EH (cell line): ENCODE measurements around the gene CD27.
"Not testable (repeated sequence)": the region's sequence is repeated elsewhere in the genome, so short reads cannot be mapped to it uniquely, and the experiment has no call there.

Experiments used
- DNase-seq: peaks from one replicate; pipeline ENCODE4 v3.0.0-alpha.2; 2015; ENCODE audit warnings: low read depth

Gene CD27

DNA sequence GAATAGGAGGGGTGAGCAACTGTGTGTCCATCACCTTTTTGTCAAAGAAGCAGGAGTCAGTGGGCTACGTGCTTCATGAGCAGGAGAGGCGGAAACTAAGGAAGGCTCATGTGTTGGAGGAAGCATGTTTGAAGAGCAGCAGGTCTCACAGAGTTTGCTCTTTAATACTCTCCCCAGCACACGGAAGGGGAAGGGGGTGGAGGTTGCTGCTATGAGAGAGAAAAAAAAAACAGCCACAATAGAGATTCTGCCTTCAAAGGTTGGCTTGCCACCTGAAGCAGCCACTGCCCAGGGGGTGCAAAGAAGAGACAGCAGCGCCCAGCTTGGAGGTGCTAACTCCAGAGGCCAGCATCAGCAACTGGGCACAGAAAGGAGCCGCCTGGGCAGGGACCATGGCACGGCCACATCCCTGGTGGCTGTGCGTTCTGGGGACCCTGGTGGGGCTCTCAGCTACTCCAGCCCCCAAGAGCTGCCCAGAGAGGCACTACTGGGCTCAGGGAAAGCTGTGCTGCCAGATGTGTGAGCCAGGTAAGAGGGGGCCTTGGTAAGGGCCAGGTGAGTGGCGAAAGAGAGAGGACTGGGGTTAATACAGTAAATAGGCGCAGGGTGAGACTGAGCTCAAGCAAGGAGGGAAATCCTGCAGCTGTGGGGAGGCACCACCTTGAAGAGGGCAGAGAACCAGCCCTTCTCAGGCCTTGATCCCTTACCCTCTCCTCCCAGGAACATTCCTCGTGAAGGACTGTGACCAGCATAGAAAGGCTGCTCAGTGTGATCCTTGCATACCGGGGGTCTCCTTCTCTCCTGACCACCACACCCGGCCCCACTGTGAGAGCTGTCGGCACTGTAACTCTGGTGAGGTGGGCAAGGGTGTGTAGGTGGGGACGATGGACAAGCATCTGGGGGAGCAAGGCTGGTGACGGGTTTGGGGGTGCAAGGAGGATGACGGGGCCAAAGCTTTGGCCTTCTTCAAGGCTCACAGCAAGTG is at the start of gene CD27:
CD27 (plus strand) TSS at position 252 of the 985 bp plus-strand sequence; CDS start at position 393, 141 bp downstream.
- no peak for DNase-seq

DNA sequence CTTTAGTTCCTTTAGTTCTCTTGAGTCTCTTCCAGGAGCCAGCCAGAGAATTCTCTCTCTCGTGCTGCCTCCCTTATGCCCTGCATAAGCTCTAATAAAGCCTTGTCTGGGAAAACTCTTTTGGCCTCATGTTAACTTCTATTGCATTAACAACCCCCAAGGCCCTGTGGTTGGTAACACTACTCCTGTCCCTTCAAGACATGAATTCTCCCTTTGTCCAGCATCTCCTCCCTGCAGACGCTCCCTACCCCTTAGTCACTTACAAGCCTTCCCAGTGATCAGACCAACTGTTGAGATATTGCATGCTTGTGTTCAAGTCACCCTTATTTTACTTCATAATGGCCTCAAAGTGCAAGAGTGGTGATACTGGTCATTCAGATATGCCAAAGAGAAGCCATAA is 48.7 kb upstream of the CD27 start:
- DNase-seq = no peak

DNA sequence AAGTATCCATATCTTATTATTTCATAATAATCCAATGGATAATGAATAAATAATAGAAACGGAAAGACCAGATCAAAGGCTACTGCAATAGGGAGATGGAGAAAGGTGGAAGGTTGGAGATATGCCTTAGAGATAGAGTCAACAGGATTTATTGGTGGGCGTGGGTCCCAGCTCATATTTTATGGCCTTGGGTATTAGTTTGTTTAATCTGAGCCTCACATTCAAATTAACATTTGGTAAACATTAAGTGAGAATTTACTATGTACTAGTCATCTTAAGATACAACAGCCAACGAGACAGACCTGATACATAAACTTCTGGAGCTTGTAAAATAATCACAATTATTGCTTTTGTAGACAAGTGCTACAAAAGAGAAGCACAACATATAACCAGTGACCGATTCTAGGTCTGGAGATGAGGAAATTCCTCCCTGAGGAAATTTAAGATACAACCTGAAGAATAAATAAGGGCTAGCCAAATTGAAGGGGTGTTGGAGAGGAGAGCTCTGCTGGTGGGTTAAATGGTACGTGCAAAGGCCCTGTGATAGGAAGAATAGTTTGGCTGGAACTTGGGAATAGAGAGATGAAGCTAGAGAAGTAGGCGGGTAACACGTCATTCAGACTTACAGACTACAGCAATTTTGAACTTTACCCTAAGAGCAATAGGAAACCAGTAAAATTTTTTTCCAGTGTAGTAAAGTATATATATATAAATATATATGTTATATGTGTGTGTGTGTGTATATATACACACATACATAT is 44.7 kb upstream of the CD27 start:
- no peak for DNase-seq

DNA sequence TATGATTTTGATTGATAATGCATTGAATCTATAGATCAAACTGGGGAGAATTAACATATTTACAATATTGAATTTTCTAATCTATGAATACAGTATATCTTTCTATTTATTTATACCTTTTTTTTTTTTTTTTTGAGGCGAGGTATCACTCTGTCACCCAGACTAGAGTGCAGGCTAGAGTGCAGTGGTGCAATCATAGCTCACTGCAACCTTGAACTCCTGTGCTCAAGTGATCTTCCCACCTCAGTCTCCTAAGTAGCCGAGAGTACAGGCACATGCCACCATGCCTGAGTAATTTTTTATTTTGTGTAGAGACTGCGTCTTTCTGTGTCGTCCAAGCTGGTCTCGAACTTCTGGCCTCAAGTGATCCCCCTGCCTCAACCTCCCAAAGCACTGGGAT is 40.4 kb upstream of the CD27 start:
- no peak for DNase-seq

DNA sequence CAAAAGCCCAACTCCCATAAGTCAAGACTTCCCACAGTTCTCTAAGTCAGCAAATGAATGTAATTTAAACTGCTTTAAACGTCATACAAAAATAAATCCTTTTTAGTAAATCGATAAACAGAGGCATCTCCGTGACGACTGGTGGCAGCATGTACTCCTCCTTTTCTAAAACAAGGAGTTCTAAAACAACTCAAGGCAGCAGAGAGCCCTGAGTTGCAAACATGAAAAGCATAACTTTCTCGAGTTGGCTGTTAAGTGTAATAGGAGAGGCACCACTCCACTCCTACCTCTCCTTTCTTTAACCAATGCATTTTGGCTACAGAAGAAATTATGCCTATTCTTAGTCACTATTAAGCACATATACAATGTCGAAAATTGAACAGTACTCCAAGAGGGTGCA is 38.8 kb upstream of the CD27 start:
- DNase-seq = no peak

DNA sequence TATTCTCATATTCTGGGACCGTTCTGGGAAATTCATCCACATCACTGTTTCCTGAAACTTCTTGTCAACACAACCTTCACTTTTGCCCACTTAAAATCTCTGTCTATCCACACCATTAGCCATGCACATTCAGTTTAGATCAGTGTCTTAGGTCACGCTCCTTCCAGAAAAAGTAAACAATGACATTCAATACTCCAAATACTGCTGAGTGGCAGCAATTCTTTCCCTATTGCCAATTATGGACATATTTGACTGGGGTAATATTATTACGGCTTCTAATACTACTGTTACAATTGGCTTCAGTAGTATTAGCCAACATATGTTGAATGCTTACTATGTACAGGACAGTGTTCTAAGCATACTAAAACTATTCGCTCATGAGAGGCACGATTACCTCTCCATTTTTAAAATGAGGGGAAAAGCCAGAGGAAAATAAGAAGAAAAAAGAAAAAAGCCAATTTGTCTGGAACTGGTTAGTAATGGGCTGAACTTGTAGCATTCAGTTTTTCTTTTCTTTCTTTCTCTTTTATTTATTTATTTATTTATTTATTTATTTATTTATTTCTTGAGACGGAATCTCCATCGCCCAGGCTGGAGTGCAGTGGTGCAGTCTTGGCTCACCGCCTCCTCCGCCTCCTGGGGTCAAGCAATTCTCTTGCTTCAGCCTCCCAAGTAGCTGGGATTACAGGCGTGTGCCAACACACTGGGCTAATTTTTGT is 37.4 kb upstream of the CD27 start:
- DNase-seq = no peak

DNA sequence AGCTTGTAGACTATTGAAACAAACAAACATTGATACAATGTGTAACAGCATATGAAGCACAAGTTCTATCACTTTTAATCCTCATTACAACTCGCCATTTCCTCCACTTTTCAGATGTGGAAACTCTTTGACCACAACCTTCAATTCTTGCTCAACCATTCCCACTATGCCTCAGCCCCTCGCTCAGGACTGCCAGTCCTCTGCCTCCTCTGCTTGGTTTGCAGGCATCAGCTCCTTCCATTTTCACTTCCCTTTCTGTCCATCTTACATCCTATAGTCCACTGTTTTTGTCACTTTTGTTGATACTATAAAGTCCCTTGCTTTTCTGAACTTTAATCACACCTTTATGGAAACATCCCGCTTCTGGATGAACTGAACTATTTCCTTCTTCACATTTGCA is 28.2 kb upstream of the CD27 start:
- DNase-seq = no peak

DNA sequence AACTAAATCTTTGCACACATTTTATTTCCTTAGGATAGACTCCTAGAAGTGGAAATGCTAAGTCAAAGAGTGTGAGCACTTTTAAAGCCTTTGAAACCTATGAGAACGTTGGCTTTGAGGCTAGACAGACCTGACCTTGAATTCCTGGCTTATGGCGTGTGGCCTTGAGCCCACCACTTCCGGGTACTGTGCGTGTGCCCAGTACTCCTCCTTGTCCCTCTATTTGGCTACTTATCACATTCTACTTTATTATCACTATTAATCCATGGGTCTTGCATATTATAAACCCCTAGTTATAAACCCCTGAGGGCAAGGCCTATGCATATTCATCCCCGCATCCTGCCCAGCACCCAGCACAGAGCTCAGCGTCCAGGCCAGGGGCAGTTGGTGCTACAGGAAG is 26.0 kb upstream of the CD27 start:
- DNase-seq = no peak

DNA sequence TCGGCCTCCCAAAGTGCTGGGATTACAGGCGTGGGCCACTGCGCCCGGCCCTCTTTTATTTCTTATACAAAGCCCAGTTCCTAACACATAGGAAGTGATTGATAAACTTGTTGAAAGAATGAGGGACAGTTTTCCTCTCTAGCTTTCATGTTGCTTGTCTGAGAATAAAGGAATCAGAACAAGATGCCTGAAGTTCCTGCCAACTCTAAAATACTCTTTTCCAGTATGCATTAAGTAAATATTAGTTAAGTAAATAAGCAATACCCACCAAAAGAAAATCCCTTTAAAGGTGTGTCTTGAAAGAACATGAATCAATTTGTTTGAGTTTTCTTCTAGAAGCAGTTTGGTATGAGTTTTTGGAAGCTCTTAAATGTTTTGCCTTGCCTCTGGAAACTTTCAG is 24.4 kb upstream of the CD27 start:
- no peak for DNase-seq

DNA sequence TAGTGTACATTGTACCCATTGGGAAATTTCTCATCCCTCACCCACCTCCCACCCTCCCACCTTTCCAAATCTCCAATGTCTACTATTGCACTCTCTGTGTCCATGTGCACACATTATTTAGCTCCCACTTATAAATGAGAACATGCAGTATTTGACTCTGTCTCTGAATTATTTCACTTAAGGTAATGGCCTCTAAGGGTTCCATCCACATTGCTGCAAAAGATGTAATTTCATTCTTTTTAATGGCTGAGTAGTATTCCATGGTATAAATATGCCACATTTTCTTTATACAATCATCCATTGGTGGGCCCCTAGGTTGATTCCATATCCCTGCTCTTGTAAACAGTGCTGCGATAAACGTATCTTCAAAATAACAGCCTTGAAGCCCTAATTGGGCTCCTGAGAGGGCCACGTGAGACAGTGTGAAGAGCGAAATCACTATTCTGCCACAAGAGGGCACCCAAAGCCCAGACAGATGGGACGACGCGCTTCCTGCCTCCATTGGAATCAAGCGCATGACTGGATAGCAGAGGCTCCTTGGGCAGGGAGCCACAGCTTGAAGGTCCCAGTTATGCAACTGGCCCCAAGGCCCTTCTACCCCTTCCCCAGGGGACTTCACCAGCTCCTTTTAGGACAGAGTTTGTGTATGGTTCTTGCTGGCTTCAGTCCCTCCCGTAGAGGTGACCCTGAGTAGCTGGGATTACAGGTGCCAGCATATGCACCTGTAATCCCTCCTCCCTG is 21.3 kb upstream of the CD27 start:
- DNase-seq = peak; percentile 93

DNA sequence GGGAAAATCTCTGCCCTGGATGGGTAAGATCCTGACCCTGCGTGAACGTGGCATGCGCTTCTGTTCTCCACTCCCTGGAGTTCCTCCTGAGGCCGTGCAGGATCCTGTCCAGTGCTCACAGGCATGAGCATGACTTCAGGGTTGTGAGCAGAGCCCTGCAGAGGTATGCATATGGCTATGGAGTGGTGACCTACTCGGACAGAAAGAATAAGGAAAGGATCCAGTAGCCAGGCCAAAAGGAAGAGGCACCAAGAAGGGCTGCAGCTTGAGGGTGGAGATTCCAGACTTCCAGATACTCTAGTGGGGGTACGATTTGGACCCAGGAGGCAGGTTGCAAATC is 20.8 kb upstream of the CD27 start:
- no peak for DNase-seq

DNA sequence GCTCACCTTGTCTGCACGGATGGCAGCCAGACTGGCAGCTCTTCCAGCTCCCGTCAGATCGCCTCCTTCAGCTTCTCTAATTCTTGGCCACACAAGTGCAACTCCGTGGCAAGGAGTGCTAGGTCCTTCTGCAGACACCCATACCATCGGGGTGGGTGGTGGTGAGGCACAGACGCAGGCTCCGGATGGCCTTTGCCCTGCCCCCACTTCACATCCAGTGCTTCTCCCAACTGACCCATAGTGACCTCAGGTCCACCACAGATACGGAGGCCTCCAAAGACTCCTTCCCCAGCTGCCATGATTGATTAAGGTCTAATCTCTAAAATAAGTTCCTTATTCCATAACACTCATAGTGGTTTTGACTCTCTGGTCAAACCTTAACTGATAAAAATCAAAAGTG is 19.9 kb upstream of the CD27 start:
- DNase-seq = no peak

DNA sequence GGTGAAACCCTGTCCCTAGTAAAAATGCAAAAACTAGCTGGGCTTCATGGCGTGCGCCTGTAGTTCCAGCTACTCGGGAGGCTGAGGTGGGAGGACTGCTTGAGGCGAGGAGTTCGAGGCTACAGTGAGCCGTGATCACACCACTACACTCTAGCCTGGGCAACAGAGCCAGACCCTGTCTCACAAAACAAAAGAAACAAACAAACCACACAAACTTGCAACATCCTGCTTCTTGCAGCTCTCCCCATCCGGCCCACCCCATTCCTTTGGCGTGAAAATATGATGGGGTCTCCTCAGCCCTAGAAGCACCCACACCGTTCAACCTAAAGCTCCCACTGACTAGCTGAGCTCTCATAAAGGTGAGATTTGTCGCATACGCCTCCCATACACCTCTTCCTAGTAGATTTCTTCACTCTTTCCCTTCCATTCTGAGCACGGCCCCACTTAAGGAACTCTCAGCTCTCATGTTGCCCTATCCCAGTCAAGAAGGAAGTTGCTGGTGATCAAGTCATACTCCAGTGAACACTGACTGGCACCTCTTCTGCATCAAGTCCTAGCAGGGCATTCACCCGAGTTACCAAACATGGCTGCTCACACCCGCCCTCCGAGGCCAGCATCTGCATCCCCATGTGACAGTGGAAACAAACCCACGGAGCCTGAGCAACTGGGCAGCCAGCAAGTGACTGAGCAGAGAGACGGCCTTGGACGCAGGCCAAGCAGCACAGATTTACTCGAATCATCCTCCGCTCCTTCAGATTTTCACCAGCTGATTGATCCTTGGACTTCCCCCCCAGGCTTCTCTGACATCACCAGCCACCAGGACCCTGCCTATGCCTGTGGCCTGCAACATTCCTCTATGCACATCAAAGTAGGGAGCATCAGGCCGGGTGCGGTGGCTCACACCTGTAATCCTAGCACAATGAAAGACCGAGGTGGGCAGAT is 18.9 kb upstream of the CD27 start:
- DNase-seq = no peak

DNA sequence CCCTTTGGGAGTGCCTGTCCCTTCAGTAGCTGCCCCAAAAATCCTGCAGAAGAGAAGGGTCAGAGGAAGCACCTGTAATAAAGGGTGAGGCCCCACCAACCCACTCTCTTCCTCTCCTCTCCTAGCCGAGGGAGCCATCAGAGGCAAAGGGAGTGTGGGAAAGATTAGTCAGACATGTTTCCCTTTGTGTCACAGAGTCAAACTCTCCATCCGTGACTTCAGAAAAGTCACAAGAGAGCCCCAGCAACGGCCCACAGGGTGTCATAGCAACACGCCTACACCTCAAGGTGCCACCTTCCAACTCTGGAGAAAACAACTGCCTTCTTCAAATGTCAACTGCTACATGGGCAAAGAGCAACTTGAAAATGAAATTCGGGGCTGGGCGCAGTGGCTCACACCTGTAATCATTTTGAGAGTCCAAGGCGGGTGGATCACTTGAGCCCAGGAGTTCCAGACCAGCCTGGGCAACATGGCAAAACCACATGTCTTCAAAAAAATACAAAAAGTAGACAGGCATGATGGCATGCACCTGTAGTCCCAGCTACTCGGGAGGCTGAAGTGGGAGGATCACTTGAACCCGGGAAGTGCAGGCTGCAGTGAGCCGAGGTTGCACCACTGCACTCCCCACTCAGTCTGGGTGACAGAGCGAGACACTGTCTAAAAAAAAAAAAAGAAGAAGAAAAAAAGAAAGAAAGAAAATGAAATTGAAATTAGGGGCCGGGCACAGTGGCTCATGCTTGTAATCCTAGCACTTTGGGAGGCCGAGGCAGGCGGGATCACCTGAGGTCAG is 17.7 kb upstream of the CD27 start:
- no peak for DNase-seq

DNA sequence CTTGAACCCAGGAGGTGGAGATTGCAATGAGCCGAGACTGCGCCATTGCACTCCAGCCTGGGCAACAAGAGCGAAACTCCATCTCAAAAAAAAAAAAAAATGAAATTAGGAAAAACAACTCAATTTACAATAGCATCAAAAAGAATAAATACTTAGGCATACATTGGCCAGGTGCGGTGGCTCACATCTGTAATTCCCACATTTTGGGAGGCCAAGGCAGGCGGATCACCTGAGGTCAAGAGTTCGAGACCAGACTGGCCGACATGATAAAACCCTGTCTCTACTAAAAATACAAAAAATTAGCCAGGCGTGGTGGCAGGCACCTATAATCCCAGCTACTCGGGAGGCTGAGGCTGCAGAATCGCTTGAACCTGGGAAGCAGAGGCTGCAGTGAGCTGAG is 17.0 kb upstream of the CD27 start:
- not testable (repeated sequence) for DNase-seq

DNA sequence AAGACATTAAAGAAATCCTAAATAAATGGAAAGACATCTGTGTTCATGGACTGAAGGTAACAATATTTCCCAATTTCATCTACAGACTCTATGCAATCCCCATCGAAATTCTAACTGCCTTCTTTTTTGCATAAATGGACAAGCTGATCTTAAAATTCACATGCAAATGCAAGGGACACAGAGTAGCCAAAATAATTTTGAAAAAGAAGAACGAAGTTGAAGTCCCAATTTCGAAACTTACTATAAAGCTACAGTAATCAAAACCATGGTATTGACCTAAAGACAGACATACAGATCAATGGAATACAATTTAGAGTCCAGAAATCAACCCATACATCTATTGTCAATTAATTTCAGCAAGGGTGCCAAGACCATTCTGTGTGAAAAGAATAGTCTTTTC is 16.4 kb upstream of the CD27 start:
- no peak for DNase-seq

DNA sequence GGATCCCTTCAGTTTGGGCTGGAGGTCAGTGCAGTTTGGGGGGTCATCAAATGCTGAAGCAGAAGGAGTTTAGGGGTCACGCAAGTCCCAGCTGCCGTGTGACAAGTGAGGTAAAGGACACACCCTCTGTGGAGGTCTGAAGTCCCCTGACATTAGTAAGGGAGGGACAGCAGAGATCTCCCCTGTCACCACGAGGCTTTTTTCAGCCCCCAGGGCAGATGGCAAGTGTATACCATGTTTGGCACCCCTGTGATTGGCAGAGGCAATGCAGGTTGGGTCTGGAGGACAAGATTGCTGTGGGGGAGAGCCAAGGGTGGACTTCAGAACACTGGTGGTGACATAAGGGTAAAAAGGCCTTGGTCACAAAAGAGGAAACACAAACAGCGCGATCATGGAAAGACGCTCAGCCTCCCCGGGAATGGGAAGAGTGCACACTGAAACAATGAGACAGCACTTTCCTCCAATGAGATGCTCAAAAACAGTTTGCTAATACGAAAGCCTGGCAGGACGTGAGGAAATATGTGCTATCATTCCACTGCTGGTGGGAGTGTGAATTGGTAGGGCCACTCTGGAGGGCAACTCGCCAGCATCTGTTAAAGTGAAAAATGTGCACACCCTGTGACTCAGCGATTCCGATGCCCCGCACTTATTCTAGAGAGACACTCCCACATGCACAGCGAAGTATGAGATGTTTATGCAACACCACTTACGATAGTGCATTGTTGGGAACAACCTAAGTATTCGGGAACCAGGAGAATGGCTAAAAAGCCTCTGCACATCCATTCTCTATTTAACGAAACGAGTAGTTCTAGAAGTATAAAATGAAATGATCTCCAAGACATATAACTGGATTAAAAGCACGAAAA is 14.4 kb upstream of the CD27 start:
- peak; percentile 99 for DNase-seq

DNA sequence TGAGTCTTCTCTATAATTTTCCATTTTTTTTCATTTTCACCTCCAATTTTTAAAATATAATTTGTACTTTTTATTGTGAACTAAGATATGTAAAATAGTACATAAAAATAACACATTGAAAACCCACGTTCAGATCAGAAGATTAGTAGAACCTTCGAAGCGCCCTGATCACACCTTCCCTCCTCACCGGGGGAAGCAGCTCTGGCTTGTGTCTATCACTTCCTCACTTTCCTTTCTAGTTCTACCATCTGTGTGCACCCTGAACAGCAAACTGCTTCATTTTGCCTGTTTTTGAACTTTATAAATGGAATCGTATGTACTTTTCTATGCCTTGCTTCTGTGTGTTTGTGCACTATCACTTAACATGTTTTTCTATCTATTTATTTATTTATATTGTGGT is 11.8 kb upstream of the CD27 start:
- DNase-seq = no peak
